Psoas muscle (tissue), 8 donors: ENCODE results near the gene CEACAM4. TPM values are rescaled to one million over a fixed set of nuclear protein-coding genes. Genes with fewer than 3 reads are reported as not detected.
"Not testable (repeated sequence)": the region's sequence is repeated elsewhere in the genome, so short reads cannot be mapped to it uniquely, and the experiment has no call there.

Source experiments
- ATAC-seq, 4 donors: fragments of 200-7000 bp; cut with Tn5 transposase; one replicate each; pipeline ENCODE4 v1.9.1; 2020; ENCODE audit warnings: moderate library complexity in 3 of 4, mild to moderate bottlenecking in 2 of 4
- DNase-seq, 2 donors: peaks; one replicate each; pipeline ENCODE4 v3.0.0-alpha.2; 2020
- H3K27ac ChIP-seq: fragments of 200-600 bp; one replicate; pipeline ENCODE4 v1.8.0; 2022
- H3K27me3 ChIP-seq, 3 donors: fragments of 200-600 bp in 1 of 3; one replicate each; pipeline versions ENCODE4 v1.6.1 to v1.8.0; 2013 to 2022; ENCODE audit warnings: low read length in 2 of 3, mild to moderate bottlenecking in 2 of 3, moderate library complexity in 1 of 3; ENCODE audit not compliant: insufficient read depth in 3 of 3
- H3K36me3 ChIP-seq, 2 donors: fragments of 200-600 bp in 1 of 2; one replicate each; pipeline versions ENCODE4 v1.6.1 to v1.8.0; 2013 to 2022; ENCODE audit warnings: low read depth in 1 of 2, mild to moderate bottlenecking in 1 of 2, moderate library complexity in 1 of 2; ENCODE audit not compliant: insufficient read depth in 1 of 2
- H3K4me1 ChIP-seq: fragments of 200-600 bp; one replicate; pipeline ENCODE4 v1.8.0; 2022
- H3K4me3 ChIP-seq: fragments of 200-600 bp; one replicate; pipeline ENCODE4 v1.8.0; 2022; ENCODE audit warnings: mild to moderate bottlenecking
- H3K9me3 ChIP-seq: fragments of 200-600 bp; one replicate; pipeline ENCODE4 v1.8.0; 2022
- CTCF ChIP-seq: fragments of 200-600 bp; IDR thresholded peaks from one replicate; pipeline ENCODE4 v1.8.0; 2022; ENCODE audit warnings: antibody characterized with exemption
- WGBS, 3 donors: extraction: QIAGEN DNeasy Blood & Tissue Kit; methylation state at CpG; one replicate each; pipeline versions ENCODE4 v1.1.6 to v1.1.7; 2013; 5-methylcytosine and 5-hydroxymethylcytosine counted together
- intact Hi-C, 2 donors: fragments of 100-400 bp; cut with DNase I; formaldehyde crosslinking; loops; one replicate each; pipeline versions ENCODE4 v1.11.0 to v1.14.2; 2022
- polyA plus RNA-seq, 3 donors: library from polyadenylated mRNA; stranded (reverse); fragments of 200-250 nt; gene quantifications; one replicate each; pipeline ENCODE4 v1.2.3, GENCODE V29; 2013
- total RNA-seq, 4 donors: library from RNA; stranded (reverse); fragmentation: NEBNext Ultra II Directional in 2 of 4; extraction: Animal tissue kit (Norgen Biotek cat#: 25700) in 2 of 4; gene quantifications; one replicate each; pipeline versions ENCODE4 v1.2.1 to v1.2.4, GENCODE V29; 2021 to 2023
- donor health status: healthy with polysubstance abuse.
- donor health status: DM: no; HTN: no; CAD: no; lungs with moderate emphysema.
- donor health status: Bipolar disorder and iron deficiency.
- donor health status: healthy.
- donor health status: DM: yes; HTN: yes; CAD: no.
- donor health status: DM: no; HTN: no; CAD: no.
- donor health status: DM: no; HTN: no; CAD: no.
- donor health status: DM: yes; HTN: yes; CAD: no.

Gene CEACAM4
- total and polyA plus RNA-seq, 7 donors: 0.03 to 0.73 (median 0.17) TPM; not detected in 4

- intact Hi-C loops: no loop called here
- H3K9me3 ChIP-seq: no peaks in the 10 kb centered on the region
- H3K36me3 ChIP-seq: no peaks in the 10 kb centered on the region
- ATAC-seq: no peak
- no peaks in the 10 kb centered on the region for H3K27me3 ChIP-seq
- H3K4me3 ChIP-seq: no peak overlapping the region
- no peaks in the 10 kb centered on the region for H3K4me1 ChIP-seq
- no peak for TF ChIP-seq CTCF
- 55 to 66% (median 57%) methylated on average over 9 of the region's 9 CpGs for WGBS, 3 donors
- no peak for DNase-seq
- H3K27ac ChIP-seq: no peak overlapping the region
Measured at GRCh38 chr19:41587101-41587837, 39.6 kb downstream of the CEACAM4 start.

- H3K4me3 ChIP-seq: no peak overlapping the region
- H3K27ac ChIP-seq: no peak overlapping the region
- ATAC-seq (no peak), DNase-seq (no peak)
- intact Hi-C loops: no loop called here
- no peaks in the 10 kb centered on the region for H3K9me3 ChIP-seq
- H3K27me3 ChIP-seq: no peaks in the 10 kb centered on the region
- no peaks in the 10 kb centered on the region for H3K4me1 ChIP-seq
- no peak for TF ChIP-seq CTCF
- no peaks in the 10 kb centered on the region for H3K36me3 ChIP-seq
Measured at GRCh38 chr19:41586064-41586463, 40.8 kb downstream of the CEACAM4 start.

GRCh38 chr19:41584931-41585330 is 41.9 kb downstream of the CEACAM4 start:
- TF ChIP-seq CTCF: no peak
- H3K27me3 ChIP-seq: no peaks in the 10 kb centered on the region
- WGBS, 3 donors: 70 to 75% (median 75%) methylated on average over 1 of the region's 1 CpG
- intact Hi-C loops: no loop called here
- DNase-seq: no peak
- H3K9me3 ChIP-seq: no peaks in the 10 kb centered on the region
- no peak for ATAC-seq
- H3K27ac ChIP-seq: no peak overlapping the region
- no peaks in the 10 kb centered on the region for H3K4me1 ChIP-seq
- no peak overlapping the region for H3K4me3 ChIP-seq
- no peaks in the 10 kb centered on the region for H3K36me3 ChIP-seq

GRCh38 chr19:41584260-41584810 is 42.5 kb downstream of the CEACAM4 start:
- no peaks in the 10 kb centered on the region for H3K4me1 ChIP-seq
- H3K27ac ChIP-seq: no peak overlapping the region
- no peaks in the 10 kb centered on the region for H3K27me3 ChIP-seq
- H3K9me3 ChIP-seq: no peaks in the 10 kb centered on the region
- WGBS, 3 donors: 47 to 67% (median 65%) methylated on average over 6 of the region's 6 CpGs
- DNase-seq (no peak), ATAC-seq (no peak)
- no peaks in the 10 kb centered on the region for H3K36me3 ChIP-seq
- H3K4me3 ChIP-seq: no peak overlapping the region
- TF ChIP-seq CTCF: no peak
- intact Hi-C loops: no loop called here

- H3K36me3 ChIP-seq, H3K4me3 ChIP-seq, intact Hi-C loops, H3K9me3 ChIP-seq, DNase-seq, H3K4me1 ChIP-seq, H3K27ac ChIP-seq, ATAC-seq, H3K27me3 ChIP-seq: not testable (repeated sequence)
- 76 to 87% (median 85%) methylated on average over 1 of the region's 1 CpG for WGBS, 3 donors
Measured at GRCh38 chr19:41582577-41583182, 44.2 kb downstream of the CEACAM4 start.

GRCh38 chr19:41581068-41581467 is 45.8 kb downstream of the CEACAM4 start:
- H3K27me3 ChIP-seq, H3K4me1 ChIP-seq, ATAC-seq, H3K4me3 ChIP-seq, intact Hi-C loops, H3K9me3 ChIP-seq, DNase-seq, H3K36me3 ChIP-seq, H3K27ac ChIP-seq: not testable (repeated sequence)
- 56 to 60% (median 57%) methylated on average over 4 of the region's 4 CpGs for WGBS, 3 donors
